Calu3 (cell line): ENCODE data around the gene LMAN1L. TPM values are rescaled to one million over a fixed set of nuclear protein-coding genes. Genes with fewer than 3 reads are reported as not detected.

Experiments
- BruUV-seq: library from RNA; stranded (reverse); fragments of 400-500 nt; replicated peaks from 2 replicates; lab custom pipeline; 2021; lab: Mats Ljungman, UMichigan
- CTCF ChIA-PET: fragments of 300-600 bp; sonication (Branson Sonifier 250); formaldehyde crosslinking; loops from one replicate; lab custom pipeline; 2022; ENCODE audit warnings: antibody characterized with exemption; lab: Charles Lee
- DNase-seq: peaks from one replicate; pipeline ENCODE4 v3.0.0; 2022
- H3K27ac Mint-ChIP-seq: one replicate; pipeline ENCODE4 v1.8.0; 2022; ENCODE audit warnings: mixed read lengths; ENCODE audit not compliant: unreplicated experiment
- H3K27me3 Mint-ChIP-seq: one replicate; pipeline ENCODE4 v1.8.0; 2022; ENCODE audit warnings: mixed read lengths; ENCODE audit not compliant: unreplicated experiment
- H3K36me3 Mint-ChIP-seq: one replicate; pipeline ENCODE4 v1.8.0; 2022; ENCODE audit warnings: mild to moderate bottlenecking, moderate library complexity, mixed read lengths; ENCODE audit not compliant: insufficient read depth, unreplicated experiment
- H3K4me1 Mint-ChIP-seq: one replicate; pipeline ENCODE4 v1.8.0; 2022; ENCODE audit warnings: mild to moderate bottlenecking, low read depth, mixed read lengths; ENCODE audit not compliant: unreplicated experiment
- H3K4me3 Mint-ChIP-seq: one replicate; pipeline ENCODE4 v1.8.0; 2022; ENCODE audit warnings: mild to moderate bottlenecking, low read depth, moderate library complexity, mixed read lengths; ENCODE audit not compliant: unreplicated experiment
- H3K9me3 Mint-ChIP-seq: one replicate; pipeline ENCODE4 v1.8.0; 2022; ENCODE audit warnings: low read depth, mixed read lengths; ENCODE audit not compliant: unreplicated experiment
- intact Hi-C: fragments of 100-400 bp; cut with micrococcal nuclease; formaldehyde crosslinking; loops from one replicate; pipeline ENCODE4 v1.10.0; 2022; ENCODE audit not compliant: unreplicated experiment
- total RNA-seq: library from RNA; stranded (reverse); gene quantifications from 2 replicates; pipeline ENCODE4 v1.2.3, GENCODE V29; 2022
- TF ChIP-seq, protein P1 (sequence below): fragments of 200-600 bp; IDR thresholded peaks from one replicate; pipeline ENCODE4 v1.8.0; 2022; ENCODE audit warnings: antibody characterized with exemption; ENCODE audit not compliant: unreplicated experiment

LMAN1L gene
- total RNA-seq, 1 experiment from 2014 or later: 0.35 TPM

DNA sequence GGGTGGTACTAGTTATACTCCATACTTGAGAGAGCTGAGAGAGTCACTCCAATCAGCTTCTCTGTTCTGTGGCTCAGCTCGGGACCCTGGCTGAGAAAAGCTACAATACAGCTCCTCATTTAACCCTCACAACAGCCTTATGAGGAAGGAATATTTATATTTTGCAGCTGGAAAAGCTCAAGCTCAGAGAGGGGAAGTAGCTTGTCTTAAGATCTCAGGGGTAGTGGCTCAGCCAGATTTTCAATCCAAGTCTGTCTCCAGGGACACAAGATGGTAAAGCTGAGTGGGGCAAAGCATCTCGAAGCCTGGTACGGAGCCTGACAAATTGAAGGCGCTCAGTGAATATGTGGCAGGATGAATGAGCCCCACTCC, 45.7 kb downstream of the LMAN1L start:
- peaks cover 33% of the 10 kb centered on the region for H3K4me1 Mint-ChIP-seq
- BruUV-seq: no TSS peak
- no peak for DNase-seq
- H3K27ac Mint-ChIP-seq: no peak overlapping the region
- TF ChIP-seq, protein P1, sequence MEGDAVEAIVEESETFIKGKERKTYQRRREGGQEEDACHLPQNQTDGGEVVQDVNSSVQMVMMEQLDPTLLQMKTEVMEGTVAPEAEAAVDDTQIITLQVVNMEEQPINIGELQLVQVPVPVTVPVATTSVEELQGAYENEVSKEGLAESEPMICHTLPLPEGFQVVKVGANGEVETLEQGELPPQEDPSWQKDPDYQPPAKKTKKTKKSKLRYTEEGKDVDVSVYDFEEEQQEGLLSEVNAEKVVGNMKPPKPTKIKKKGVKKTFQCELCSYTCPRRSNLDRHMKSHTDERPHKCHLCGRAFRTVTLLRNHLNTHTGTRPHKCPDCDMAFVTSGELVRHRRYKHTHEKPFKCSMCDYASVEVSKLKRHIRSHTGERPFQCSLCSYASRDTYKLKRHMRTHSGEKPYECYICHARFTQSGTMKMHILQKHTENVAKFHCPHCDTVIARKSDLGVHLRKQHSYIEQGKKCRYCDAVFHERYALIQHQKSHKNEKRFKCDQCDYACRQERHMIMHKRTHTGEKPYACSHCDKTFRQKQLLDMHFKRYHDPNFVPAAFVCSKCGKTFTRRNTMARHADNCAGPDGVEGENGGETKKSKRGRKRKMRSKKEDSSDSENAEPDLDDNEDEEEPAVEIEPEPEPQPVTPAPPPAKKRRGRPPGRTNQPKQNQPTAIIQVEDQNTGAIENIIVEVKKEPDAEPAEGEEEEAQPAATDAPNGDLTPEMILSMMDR: no peak
- H3K27me3 Mint-ChIP-seq: no peaks in the 10 kb centered on the region
- no peak overlapping the region for H3K4me3 Mint-ChIP-seq
- intact Hi-C loops: no loop called here
- H3K9me3 Mint-ChIP-seq: no peaks in the 10 kb centered on the region
- H3K36me3 Mint-ChIP-seq: peaks cover 21% of the 10 kb centered on the region
- CTCF ChIA-PET: interaction anchor here (0.9 to 1.7 kb wide), 2 partner anchors 10 to 43 kb away, joined by 6 to 7 read pairs; no protein-coding TSS in a partner anchor

DNA sequence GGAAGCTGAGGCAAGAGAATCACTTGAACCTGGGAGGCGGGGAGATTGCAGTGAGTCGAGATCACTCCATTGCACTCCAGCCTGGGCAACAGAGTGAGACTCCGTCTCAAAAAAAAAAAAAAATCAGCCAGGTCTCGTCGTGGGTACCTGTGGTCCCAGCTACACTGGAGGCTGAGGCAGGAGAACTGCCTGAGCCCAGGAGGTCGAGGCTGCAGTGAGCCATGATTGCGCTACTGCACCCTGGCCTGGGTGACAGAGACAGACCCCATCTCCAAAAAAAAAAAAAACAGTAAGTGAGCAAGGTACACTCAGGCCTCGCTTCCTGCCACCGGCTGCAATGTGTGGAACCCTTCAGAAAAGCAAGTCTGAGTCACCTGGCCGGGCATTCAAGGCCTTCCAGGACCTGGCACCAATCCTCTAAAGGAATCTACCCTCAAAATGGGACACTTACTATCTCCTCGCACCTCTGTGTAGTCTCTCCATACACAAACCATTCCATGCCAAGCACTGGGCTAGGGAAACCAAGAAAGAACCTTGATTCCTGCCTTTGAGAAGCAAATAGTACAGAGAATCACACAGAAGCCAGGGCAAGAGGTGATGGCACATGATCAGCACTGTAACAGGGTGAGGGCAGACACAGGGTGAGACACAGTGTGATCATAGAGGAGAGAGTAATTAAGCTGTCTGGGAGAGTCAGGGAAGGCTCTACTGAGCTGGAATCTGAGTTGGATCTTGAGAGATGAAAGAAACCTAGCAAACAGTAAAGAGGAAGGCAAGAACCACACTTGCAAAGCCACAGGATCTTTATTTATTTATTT, 50.8 kb downstream of the LMAN1L start:
- no TSS peak for BruUV-seq
- intact Hi-C loops: no loop called here
- CTCF ChIA-PET: interaction anchor here (0.7 kb wide), 1 partner anchor 53 kb away, joined by 3 read pairs; no protein-coding TSS in a partner anchor
- Mint-ChIP-seq H3K27me3 (no peaks in the 10 kb centered on the region), H3K27ac (peak overlapping the region; percentile 3), H3K36me3 (peaks cover 26% of the 10 kb centered on the region), H3K9me3 (no peaks in the 10 kb centered on the region), H3K4me1 (peaks cover 65% of the 10 kb centered on the region), H3K4me3 (no peak overlapping the region)
- no peak for DNase-seq
- TF ChIP-seq, protein P1: no peak

DNA sequence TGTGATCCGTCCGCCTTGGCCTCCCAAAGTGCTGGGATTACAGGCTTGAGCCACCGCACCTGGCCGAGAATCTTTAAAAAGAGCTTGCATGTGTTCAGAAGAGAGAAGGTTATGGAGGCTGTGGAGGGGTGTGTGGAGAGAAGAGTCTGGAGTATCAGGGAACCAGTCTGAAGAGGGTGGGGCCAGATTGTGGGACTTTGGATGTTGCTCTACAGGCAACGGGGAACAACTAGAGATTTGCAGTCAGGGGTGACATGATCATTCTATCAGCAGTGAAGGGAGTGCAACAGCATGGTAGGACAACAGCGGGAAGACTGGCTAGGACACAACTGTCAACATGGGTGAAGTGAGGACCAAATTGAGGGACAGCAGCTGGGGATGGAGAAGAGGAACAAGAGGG, 51.7 kb downstream of the LMAN1L start:
- CTCF ChIA-PET: interaction anchor here (0.7 to 1.1 kb wide), 3 partner anchors 26 to 243 kb away, joined by 3 to 7 read pairs (median 3); partner anchors contain the start of gene MPI
- no peak for DNase-seq
- H3K27me3 Mint-ChIP-seq: no peaks in the 10 kb centered on the region
- H3K27ac Mint-ChIP-seq: no peak overlapping the region
- peaks cover 59% of the 10 kb centered on the region for H3K4me1 Mint-ChIP-seq
- BruUV-seq: no TSS peak
- intact Hi-C loops: no loop called here
- peaks cover 26% of the 10 kb centered on the region for H3K36me3 Mint-ChIP-seq
- H3K9me3 Mint-ChIP-seq: no peaks in the 10 kb centered on the region
- H3K4me3 Mint-ChIP-seq: peak overlapping the region; percentile 4
- TF ChIP-seq, protein P1: no peak

DNA sequence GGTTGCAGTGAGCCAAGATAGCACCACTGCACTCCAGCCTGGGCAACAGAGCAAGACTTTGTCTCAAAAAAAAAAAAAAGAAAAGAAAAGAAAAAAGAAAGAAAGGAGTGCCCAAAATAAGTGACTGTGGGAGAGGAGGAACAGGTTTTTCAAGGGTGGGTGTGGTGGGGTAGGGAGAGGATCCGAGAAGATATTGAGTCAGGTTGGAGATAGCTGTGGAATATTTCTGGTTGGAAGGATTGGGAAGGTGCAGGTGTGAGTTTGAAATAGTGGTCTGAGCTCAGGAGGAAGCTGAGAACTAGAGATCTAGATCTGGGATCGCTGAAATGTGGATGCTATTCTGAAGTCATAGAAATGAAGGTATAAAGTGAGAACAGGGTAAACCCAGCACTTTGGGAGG, 52.7 kb downstream of the LMAN1L start:
- Mint-ChIP-seq H3K4me3 (peak overlapping the region; percentile 32), H3K9me3 (no peaks in the 10 kb centered on the region), H3K4me1 (peaks cover 67% of the 10 kb centered on the region), H3K27me3 (no peaks in the 10 kb centered on the region), H3K36me3 (peaks cover 31% of the 10 kb centered on the region), H3K27ac (peak overlapping the region; percentile 60)
- CTCF ChIA-PET: interaction anchor here (0.7 to 1.1 kb wide), 3 partner anchors 19 to 76 kb away, joined by 3 read pairs; partner anchors contain the start of gene MPI
- TF ChIP-seq, protein P1: no peak
- no peak for DNase-seq
- intact Hi-C loops: no loop called here
- BruUV-seq: no TSS peak
